Measurements from ENCODE around the gene LRCH2. TPM values are rescaled to one million over a fixed set of nuclear protein-coding genes. Genes with fewer than 3 reads are reported as not detected.

The LRCH2 gene
- total RNA-seq, 1 experiment from 2014 or later: 6.6 TPM

- Histone ChIP-seq H3K79me1 (ENCODE audit: insufficient read depth, low read depth, low read length, poor library complexity, severe bottlenecking) (no peaks in the 10 kb centered on the region), H3K23me2 (ENCODE audit: insufficient read length, low read depth, low read length, poor library complexity, severe bottlenecking) (no peaks in the 10 kb centered on the region), H3K4ac (ENCODE audit: low read depth, low read length) (no peak overlapping the region), H2AK5ac (ENCODE audit: insufficient read length, low read length) (no peak overlapping the region), H3K9ac (ENCODE audit: extremely low read depth, insufficient read length, low read length) (no peak overlapping the region), H4K5ac (ENCODE audit: insufficient read length, low read depth, low read length) (no peak overlapping the region), H3K9me3 (ENCODE audit: control insufficient read depth, low read depth, low read length) (no peaks in the 10 kb centered on the region), H2BK15ac (ENCODE audit: low read depth, low read length) (no peak overlapping the region), H3K4me1 (ENCODE audit: insufficient read depth, low read length) (no peaks in the 10 kb centered on the region), H2BK5ac (ENCODE audit: insufficient read length, low read length) (no peak overlapping the region), H2AFZ (ENCODE audit: low read length) (no peak overlapping the region), H2BK120ac (ENCODE audit: low read depth, low read length, poor library complexity, severe bottlenecking) (no peak overlapping the region), H2BK12ac (ENCODE audit: insufficient read length, low read depth, low read length) (no peak overlapping the region), H4K91ac (ENCODE audit: insufficient read length, low read depth, low read length) (no peak overlapping the region), H3K4me2 (ENCODE audit: insufficient read depth, insufficient read length, low read length) (no peak overlapping the region), H3T11ph (ENCODE audit: low read length) (no peak overlapping the region), H3K14ac (ENCODE audit: insufficient read depth, low read length) (no peak overlapping the region), H3K18ac (ENCODE audit: insufficient read length, low read depth, low read length) (no peak overlapping the region), H3K27me3 (ENCODE audit: insufficient read depth, low read length) (no peaks in the 10 kb centered on the region), H3K79me2 (ENCODE audit: insufficient read depth, low read length) (no peaks in the 10 kb centered on the region), H3K56ac (ENCODE audit: insufficient read length, low read depth, low read length) (no peak overlapping the region), H4K20me1 (ENCODE audit: control insufficient read depth, insufficient read depth, insufficient read length) (no peaks in the 10 kb centered on the region), H3K27ac (ENCODE audit: insufficient read length, low read depth, low read length) (no peak overlapping the region), H3K23ac (ENCODE audit: insufficient read length, low read depth, low read length) (no peak overlapping the region), H4K8ac (replicated peaks; ENCODE audit: insufficient read length, low read depth, low read length) (no peak overlapping the region), H2BK20ac (ENCODE audit: low read depth, low read length, poor library complexity, severe bottlenecking) (no peak overlapping the region)
- Mint-ChIP-seq H3K27ac (no peak overlapping the region), H3K4me1 (peaks cover 12% of the 10 kb centered on the region in 2 experiments), H3K9me3 (peaks cover 0 to 1% of the 10 kb centered on the region in 2 experiments; a peak in 3 of 5 replicates), H3K4me3 (no peak overlapping the region), H3K27me3 (ENCODE audit: low read depth) (no peaks in the 10 kb centered on the region), H3K36me3 (ENCODE audit: insufficient read depth in 1 of 3, low read depth in 3 of 3) (peaks cover 1 to 7% (median 1%) of the 10 kb centered on the region in 3 experiments; a peak in 4 of 7 replicates)
- TF ChIP-seq, protein P1, sequence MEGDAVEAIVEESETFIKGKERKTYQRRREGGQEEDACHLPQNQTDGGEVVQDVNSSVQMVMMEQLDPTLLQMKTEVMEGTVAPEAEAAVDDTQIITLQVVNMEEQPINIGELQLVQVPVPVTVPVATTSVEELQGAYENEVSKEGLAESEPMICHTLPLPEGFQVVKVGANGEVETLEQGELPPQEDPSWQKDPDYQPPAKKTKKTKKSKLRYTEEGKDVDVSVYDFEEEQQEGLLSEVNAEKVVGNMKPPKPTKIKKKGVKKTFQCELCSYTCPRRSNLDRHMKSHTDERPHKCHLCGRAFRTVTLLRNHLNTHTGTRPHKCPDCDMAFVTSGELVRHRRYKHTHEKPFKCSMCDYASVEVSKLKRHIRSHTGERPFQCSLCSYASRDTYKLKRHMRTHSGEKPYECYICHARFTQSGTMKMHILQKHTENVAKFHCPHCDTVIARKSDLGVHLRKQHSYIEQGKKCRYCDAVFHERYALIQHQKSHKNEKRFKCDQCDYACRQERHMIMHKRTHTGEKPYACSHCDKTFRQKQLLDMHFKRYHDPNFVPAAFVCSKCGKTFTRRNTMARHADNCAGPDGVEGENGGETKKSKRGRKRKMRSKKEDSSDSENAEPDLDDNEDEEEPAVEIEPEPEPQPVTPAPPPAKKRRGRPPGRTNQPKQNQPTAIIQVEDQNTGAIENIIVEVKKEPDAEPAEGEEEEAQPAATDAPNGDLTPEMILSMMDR (conservative IDR thresholded peaks at IDR 0.05): no peak
- DNase-seq: no peak
Measured at GRCh38 chrX:115112411-115112810, 121.5 kb downstream of the LRCH2 start.

All from H9 (cell line).